Measurements from ENCODE around the gene ZNF618. TPM values are rescaled to one million over a fixed set of nuclear protein-coding genes. Genes with fewer than 3 reads are reported as not detected.

Gene ZNF618
- polyA plus RNA-seq, 3 donors, result 0.53 to 1.9 (median 0.78) TPM

- Histone ChIP-seq H3K9me3 (replicated peaks in 1 of 2; ENCODE audit: control insufficient read depth in 1 of 2, insufficient read depth in 1 of 2, low read length in 2 of 2) (no peaks in the 10 kb centered on the region), H4K20me1 (ENCODE audit: insufficient read depth, low read length) (no peaks in the 10 kb centered on the region), H3K9ac (ENCODE audit: insufficient read depth, low read length, poor library complexity, severe bottlenecking) (no peak overlapping the region), H3K4me2 (replicated peaks; ENCODE audit: extremely low read depth, low read length, poor library complexity, severe bottlenecking) (no peak overlapping the region), H3K4me3 (replicated peaks in 1 of 3; ENCODE audit: low read depth in 2 of 3, low read length in 3 of 3) (no peak overlapping the region), H3K27ac (ENCODE audit: low read depth in 1 of 2, low read length in 2 of 2) (no peak overlapping the region), H3K4me1 (ENCODE audit: control insufficient read depth in 1 of 2, insufficient read depth in 2 of 2, low read length in 2 of 2) (peaks cover 7% of the 10 kb centered on the region in 2 donors), H3K27me3 (ENCODE audit: control insufficient read depth in 2 of 2, insufficient read depth in 2 of 2, low read length in 2 of 2) (no peaks in the 10 kb centered on the region), H2AFZ (ENCODE audit: insufficient read depth, low read depth, low read length, poor library complexity, severe bottlenecking) (no peak overlapping the region), H3K36me3 (replicated peaks in 1 of 2; ENCODE audit: control insufficient read depth in 1 of 2, insufficient read depth in 2 of 2, low read length in 2 of 2) (no peaks in the 10 kb centered on the region), H3K79me2 (ENCODE audit: insufficient read depth, low read length) (no peaks in the 10 kb centered on the region)
- Mint-ChIP-seq H3K4me3 (no peak overlapping the region), H3K27ac (no peak overlapping the region), H3K36me3 (peaks cover 13 to 14% of the 10 kb centered on the region in 2 donors), H3K9me3 (peaks cover 0 to 2% (median 0%) of the 10 kb centered on the region in 7 donors), H3K4me1 (peaks cover 13% of the 10 kb centered on the region), H3K27me3 (ENCODE audit: low read depth in 3 of 3) (peaks cover 2 to 8% (median 5%) of the 10 kb centered on the region in 3 donors)
- no peak for DNase-seq
- TF ChIP-seq CTCF (IDR thresholded peaks at IDR 0.05), result no peak
- intact Hi-C loops (cut with micrococcal nuclease), result no loop called here
- WGBS (ENCODE audit: insufficient coverage), result 89% methylated on average over 13 of the region's 16 CpGs
Measured at GRCh38 chr9:113998525-113999255, 122.6 kb downstream of the ZNF618 start.

- TF ChIP-seq CTCF (IDR thresholded peaks at IDR 0.05), result no peak
- H3K27me3 ChIP-seq (ENCODE audit: control insufficient read depth in 2 of 2, insufficient read depth in 2 of 2, low read length in 2 of 2), result no peaks in the 10 kb centered on the region
- H4K20me1 ChIP-seq (ENCODE audit: insufficient read depth, low read length), result no peaks in the 10 kb centered on the region
- peaks cover 0 to 2% (median 0%) of the 10 kb centered on the region in 7 donors for H3K9me3 Mint-ChIP-seq
- H3K36me3 ChIP-seq (replicated peaks in 1 of 2; ENCODE audit: control insufficient read depth in 1 of 2, insufficient read depth in 2 of 2, low read length in 2 of 2), result no peaks in the 10 kb centered on the region
- H3K36me3 Mint-ChIP-seq, result peaks cover 13 to 14% of the 10 kb centered on the region in 2 donors
- H3K9ac ChIP-seq (ENCODE audit: insufficient read depth, low read length, poor library complexity, severe bottlenecking), result no peak overlapping the region
- H3K9me3 ChIP-seq (replicated peaks in 1 of 2; ENCODE audit: control insufficient read depth in 1 of 2, insufficient read depth in 1 of 2, low read length in 2 of 2), result no peaks in the 10 kb centered on the region
- no peak overlapping the region for H3K4me3 ChIP-seq (replicated peaks in 1 of 3; ENCODE audit: low read depth in 2 of 3, low read length in 3 of 3)
- DNase-seq, result no peak
- no peak overlapping the region for H2AFZ ChIP-seq (ENCODE audit: insufficient read depth, low read depth, low read length, poor library complexity, severe bottlenecking)
- no peaks in the 10 kb centered on the region for H3K79me2 ChIP-seq (ENCODE audit: insufficient read depth, low read length)
- no peak overlapping the region for H3K27ac ChIP-seq (ENCODE audit: low read depth in 1 of 2, low read length in 2 of 2)
- peaks cover 3 to 8% (median 5%) of the 10 kb centered on the region in 3 donors for H3K27me3 Mint-ChIP-seq (ENCODE audit: low read depth in 3 of 3)
- peaks cover 13% of the 10 kb centered on the region for H3K4me1 Mint-ChIP-seq
- H3K4me1 ChIP-seq (ENCODE audit: control insufficient read depth in 1 of 2, insufficient read depth in 2 of 2, low read length in 2 of 2), result peaks cover 7 to 8% of the 10 kb centered on the region in 2 donors
- no peak overlapping the region for H3K4me3 Mint-ChIP-seq
- WGBS (ENCODE audit: insufficient coverage), result 79% methylated on average over 15 of the region's 17 CpGs
- no peak overlapping the region for H3K27ac Mint-ChIP-seq
- H3K4me2 ChIP-seq (replicated peaks; ENCODE audit: extremely low read depth, low read length, poor library complexity, severe bottlenecking), result no peak overlapping the region
- intact Hi-C loops (cut with micrococcal nuclease), result loop anchor here in 1 of 2 donors (10.0 kb wide), 1 partner anchor 65 kb away; no protein-coding TSS in a partner anchor
Measured at GRCh38 chr9:113999256-114000062, 123.3 kb downstream of the ZNF618 start.

Data from CD14-positive monocyte (primary cell).